Measurements from ENCODE around the gene RHOJ. TPM values are rescaled to one million over a fixed set of nuclear protein-coding genes. Genes with fewer than 3 reads are reported as not detected.

RHOJ gene
- total and polyA plus RNA-seq, 2 of the 4 experiments (the other 2 are of a cell fraction): 9.5 to 33.9 TPM

- H3K18ac ChIP-seq (ENCODE audit: low read depth, low read length): no peak overlapping the region
- DNase-seq: no peak
- H4K91ac ChIP-seq (ENCODE audit: insufficient read depth, low read depth, low read length): no peak overlapping the region
- H3K4me2 ChIP-seq (ENCODE audit: low read depth, low read length): no peak overlapping the region
- H2AK5ac ChIP-seq (ENCODE audit: low read depth, low read length): no peak overlapping the region
- H3K56ac ChIP-seq (ENCODE audit: extremely low read depth, insufficient read depth, low read length): no peak overlapping the region
- H3K27ac ChIP-seq (ENCODE audit: insufficient read depth, low read length): no peak overlapping the region
- H3K27me3 ChIP-seq (ENCODE audit: control insufficient read depth, insufficient read depth, low read length): no peaks in the 10 kb centered on the region
- H2BK20ac ChIP-seq (ENCODE audit: low read depth, low read length): no peak overlapping the region
- no peak overlapping the region for H4K8ac ChIP-seq (ENCODE audit: low read depth in 2 of 2, low read length in 2 of 2)
- dilution Hi-C loops (cut with HindIII; ENCODE audit: low sequenced_read_pairs, unreplicated experiment) (no loop called here), intact Hi-C loops (cut with micrococcal nuclease) (no loop called here), in situ Hi-C loops (cut with MboI; ENCODE audit: low sequenced_read_pairs) (no loop called here)
- H3K14ac ChIP-seq (replicated peaks; ENCODE audit: low read depth, low read length): no peak overlapping the region
- no peak overlapping the region for H2BK5ac ChIP-seq (ENCODE audit: low read depth, low read length, poor library complexity, severe bottlenecking)
- H3K9ac ChIP-seq (ENCODE audit: low read depth, low read length): no peak overlapping the region
- no peak for ATAC-seq (ENCODE audit: low read depth)
- ChIA-PET CTCF (no interaction called here), POLR2A (ENCODE audit: unreplicated experiment) (no interaction called here)
- H3K36me3 ChIP-seq (ENCODE audit: control insufficient read depth, insufficient read depth, low read length): no peaks in the 10 kb centered on the region
- H3K4me1 ChIP-seq (ENCODE audit: control insufficient read depth, insufficient read depth, low read length): no peaks in the 10 kb centered on the region
- WGBS, 2 experiments (ENCODE audit: extremely low coverage in 2 of 2, insufficient read length in 1 of 2): 100% methylated on average over 1 of the region's 5 CpGs; no CpG with 5 or more reads in 1 of the 2 experiments
- H3K23ac ChIP-seq (ENCODE audit: low read depth, low read length): no peak overlapping the region
- H2BK120ac ChIP-seq (ENCODE audit: low read depth, low read length): no peak overlapping the region
- no peak overlapping the region for H2AK9ac ChIP-seq (replicated peaks; ENCODE audit: low read depth, low read length, poor library complexity)
- H3K9me1 ChIP-seq (ENCODE audit: insufficient read depth, low read length): no peaks in the 10 kb centered on the region
- BruUV-seq (replicated peaks): no TSS peak
- no peak overlapping the region for H2AFZ ChIP-seq (replicated peaks; ENCODE audit: low read length, poor library complexity)
- H2BK15ac ChIP-seq (ENCODE audit: low read depth, low read length): no peak overlapping the region
- H3K4me3 ChIP-seq (ENCODE audit: insufficient read depth, low read depth, low read length): no peak overlapping the region
- H4K20me1 ChIP-seq (ENCODE audit: insufficient read depth, low read length): no peaks in the 10 kb centered on the region
- no peaks in the 10 kb centered on the region for H3K9me3 ChIP-seq (ENCODE audit: control insufficient read depth, insufficient read depth, low read length)
- H3K79me1 ChIP-seq (ENCODE audit: low read depth in 1 of 2, low read length in 2 of 2): no peaks in the 10 kb centered on the region
- no peak overlapping the region for H3K4ac ChIP-seq (ENCODE audit: low read depth, low read length)
- TF ChIP-seq MAZ (IDR thresholded peaks at IDR 0.05; ENCODE audit: borderline replicate concordance, low read depth, low read length) (no peak), BHLHE40 (IDR thresholded peaks at IDR 0.05; ENCODE audit: low read depth, low read length) (no peak), RCOR1 (IDR thresholded peaks at IDR 0.05; ENCODE audit: insufficient replicate concordance, low read length) (no peak), RAD21 (IDR thresholded peaks at IDR 0.05; ENCODE audit: low read length) (no peak), NFE2L2 (IDR thresholded peaks at IDR 0.05; ENCODE audit: low read depth, low read length) (no peak), SMC3 (IDR thresholded peaks at IDR 0.05; ENCODE audit: low read depth, low read length) (no peak), CEBPB (IDR thresholded peaks at IDR 0.05; ENCODE audit: low read depth, low read length) (no peak), MAFK (IDR thresholded peaks at IDR 0.05; ENCODE audit: low read depth, low read length) (no peak), POLR2A (IDR thresholded peaks at IDR 0.05; ENCODE audit: low read depth, low read length) (no peak), RFX5 (IDR thresholded peaks at IDR 0.05; ENCODE audit: low read depth, low read length) (no peak)
- TF ChIP-seq, protein P1, sequence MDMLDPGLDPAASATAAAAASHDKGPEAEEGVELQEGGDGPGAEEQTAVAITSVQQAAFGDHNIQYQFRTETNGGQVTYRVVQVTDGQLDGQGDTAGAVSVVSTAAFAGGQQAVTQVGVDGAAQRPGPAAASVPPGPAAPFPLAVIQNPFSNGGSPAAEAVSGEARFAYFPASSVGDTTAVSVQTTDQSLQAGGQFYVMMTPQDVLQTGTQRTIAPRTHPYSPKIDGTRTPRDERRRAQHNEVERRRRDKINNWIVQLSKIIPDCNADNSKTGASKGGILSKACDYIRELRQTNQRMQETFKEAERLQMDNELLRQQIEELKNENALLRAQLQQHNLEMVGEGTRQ (IDR thresholded peaks at IDR 0.05; ENCODE audit: low read depth, low read length): no peak
- no peak overlapping the region for H4K5ac ChIP-seq (ENCODE audit: low read depth, low read length)
These were observed 64.5 kb downstream of the RHOJ start for GRCh38 chr14:63268771-63269170.

All from IMR-90 (cell line).